GM21367 (cell line): ENCODE results near the gene UNC79.

Source experiments
- ATAC-seq: cut with Tn5 transposase; IDR thresholded peaks from one replicate; pipeline ENCODE4 v1.9.1; 2021; ENCODE audit not compliant: unreplicated experiment

Gene UNC79

DNA sequence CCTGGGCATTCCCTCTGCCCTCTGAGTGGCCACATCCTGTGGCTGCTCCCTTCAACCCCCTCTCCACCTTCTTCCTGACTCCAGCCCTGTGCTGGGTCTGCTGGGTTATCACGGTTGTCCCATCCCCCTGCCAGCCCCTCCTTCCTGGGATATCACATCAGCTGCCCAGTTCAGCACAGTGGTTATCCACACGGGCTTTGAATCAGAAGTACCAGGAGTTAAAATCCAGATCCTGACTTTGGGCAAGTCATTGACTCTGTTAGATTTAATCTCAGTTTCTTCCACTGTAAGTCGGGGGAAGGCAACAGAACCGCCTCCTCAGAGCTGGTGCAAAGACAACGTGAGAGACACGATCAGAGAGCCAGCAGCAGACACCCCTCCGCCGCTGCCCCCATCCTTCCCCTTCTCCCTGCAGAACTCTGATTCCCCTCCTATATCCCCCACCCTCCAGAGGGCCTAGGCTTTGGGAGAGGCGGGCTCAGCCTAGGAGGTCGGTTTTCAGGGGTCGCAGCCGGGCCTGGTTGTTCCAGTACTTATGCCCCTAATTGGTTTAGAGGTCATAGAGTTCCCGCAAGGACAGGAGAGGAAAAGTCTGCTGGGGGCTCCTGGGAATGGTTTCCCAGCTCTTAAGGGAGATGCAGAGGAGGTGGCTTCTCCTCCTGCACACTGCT, 315.0 kb downstream of the UNC79 start:
- no peak for ATAC-seq

DNA sequence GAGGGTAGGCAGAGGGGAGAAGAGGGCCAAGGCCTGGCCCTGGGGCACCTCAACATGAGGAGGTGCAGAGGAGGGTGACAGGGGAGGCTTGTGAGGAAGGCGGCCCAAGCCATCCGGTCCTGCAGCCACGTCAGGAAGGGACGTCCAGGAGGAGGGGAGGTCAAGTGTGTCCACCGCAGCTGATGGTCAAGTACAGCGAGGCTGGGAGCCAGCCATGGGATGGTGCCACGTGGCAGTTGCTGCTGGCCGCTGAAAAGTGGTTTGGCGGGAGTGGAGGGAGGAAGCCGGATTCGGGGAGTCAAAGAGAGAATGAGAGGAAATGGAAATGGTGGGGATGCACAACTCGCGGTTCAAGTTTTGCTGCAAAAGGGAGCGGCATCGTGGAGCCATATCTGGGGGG, 316.4 kb downstream of the UNC79 start:
- ATAC-seq, result no peak

DNA sequence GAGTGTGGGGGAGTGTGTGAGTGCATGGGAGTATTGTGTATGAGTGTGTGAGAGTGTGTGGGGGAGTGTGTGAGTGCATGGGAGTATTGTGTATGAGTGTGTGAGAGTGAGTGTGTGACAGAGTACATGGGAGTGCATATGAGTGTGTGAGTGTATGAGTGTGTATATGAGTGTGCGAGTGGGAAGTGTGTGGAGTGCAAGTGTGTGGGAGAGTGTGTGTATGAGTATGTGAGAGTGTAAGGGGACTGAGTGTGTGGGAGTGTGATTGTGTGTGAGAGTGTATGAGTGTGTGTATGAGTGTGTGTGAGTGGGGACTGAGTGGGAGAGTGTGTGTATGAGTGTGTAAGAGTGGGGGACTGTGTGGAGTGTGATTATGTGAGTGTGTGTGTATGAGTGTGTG, 316.8 kb downstream of the UNC79 start:
- no peak for ATAC-seq

DNA sequence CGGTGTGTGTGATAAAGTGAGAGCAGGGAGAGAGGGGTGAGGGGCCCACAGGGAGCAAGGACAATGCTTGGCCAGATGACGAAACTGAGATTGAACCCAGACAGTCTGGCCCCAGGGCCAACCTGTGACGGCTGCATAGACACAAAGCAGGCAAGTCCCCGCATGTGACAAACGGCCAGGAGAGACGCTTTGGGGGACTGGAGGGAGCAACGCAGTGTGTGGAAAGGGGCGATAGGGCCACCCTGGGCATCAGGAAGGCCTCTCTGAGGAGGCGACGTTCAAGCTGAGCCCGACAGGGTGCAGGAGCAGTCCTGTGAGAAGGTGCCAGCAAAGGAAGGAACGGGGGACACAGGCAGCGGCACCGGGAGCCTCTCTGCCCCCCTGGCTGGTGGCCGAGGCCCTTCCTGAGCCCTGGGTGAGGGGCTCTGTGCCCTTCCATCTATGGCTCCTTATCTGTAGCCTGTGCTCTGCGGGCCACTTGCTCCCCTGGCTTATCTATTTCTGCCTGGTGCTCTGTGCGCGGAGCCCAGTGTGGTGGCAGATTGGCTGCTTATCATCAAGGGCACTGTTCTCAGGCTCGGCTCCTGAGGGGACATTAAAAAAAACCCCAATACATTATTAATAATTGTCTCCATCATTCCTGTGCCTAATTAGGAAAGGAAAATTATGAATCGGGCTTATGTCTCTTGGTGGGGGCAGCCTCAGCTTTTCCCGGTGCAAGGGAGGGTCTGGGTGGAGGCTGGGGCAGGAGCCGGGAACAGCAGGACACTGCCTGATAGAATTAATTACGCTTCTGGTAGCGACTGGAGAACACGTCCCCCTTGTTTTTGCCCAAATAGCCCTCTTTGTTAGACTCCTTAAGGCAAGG, 317.7 kb downstream of the UNC79 start:
- ATAC-seq, result no peak

DNA sequence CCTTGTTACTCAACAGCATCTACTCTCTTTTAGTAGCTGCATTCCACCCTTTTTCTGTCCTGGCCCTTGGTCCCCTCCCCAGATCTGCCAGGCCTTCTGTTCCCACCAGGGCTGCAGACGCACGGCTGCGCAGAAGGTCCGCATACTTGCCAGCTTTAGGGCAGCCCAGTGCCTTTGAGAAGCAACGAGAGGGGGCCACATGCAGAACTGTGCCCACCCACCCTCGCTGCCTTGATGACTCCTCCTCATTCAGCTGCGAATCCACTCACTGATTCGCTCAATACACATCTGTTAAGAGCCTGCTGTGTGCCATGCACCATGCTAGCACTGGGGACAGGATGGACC, 318.3 kb downstream of the UNC79 start:
- ATAC-seq, result no peak

DNA sequence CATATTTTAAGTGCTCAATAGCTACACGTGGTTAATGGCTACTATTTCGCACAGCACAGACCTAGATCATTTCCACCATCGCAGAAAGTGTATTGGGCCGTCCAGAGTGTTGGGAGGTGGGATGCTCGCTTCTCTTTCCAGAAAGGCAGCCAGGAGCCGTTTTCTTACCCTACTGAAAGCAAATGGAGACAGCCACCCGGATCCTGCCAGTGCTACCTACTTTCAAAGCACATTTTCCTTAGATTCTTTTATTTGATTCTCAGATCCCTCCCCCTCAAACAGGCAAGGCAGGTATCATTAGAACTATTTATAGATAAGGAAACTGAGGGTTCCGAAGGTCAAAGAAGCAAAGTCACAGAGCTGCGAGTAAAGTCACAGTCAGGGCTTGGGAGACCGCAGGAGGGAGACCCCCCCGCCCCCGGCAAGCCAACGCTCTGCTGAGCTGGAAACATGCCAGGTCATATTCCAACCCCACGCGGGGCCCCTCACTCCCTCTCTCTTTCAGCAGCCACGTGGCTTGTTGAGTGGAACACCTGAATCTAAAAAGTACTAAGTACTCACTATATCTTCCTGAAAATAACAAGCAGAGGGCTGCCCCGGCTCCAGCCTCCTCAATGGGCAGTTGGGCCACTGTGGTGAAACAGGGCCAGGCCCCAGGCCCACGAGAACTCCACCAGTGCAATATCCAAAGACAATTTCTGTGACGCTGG, 321.4 kb downstream of the UNC79 start:
- no peak for ATAC-seq

DNA sequence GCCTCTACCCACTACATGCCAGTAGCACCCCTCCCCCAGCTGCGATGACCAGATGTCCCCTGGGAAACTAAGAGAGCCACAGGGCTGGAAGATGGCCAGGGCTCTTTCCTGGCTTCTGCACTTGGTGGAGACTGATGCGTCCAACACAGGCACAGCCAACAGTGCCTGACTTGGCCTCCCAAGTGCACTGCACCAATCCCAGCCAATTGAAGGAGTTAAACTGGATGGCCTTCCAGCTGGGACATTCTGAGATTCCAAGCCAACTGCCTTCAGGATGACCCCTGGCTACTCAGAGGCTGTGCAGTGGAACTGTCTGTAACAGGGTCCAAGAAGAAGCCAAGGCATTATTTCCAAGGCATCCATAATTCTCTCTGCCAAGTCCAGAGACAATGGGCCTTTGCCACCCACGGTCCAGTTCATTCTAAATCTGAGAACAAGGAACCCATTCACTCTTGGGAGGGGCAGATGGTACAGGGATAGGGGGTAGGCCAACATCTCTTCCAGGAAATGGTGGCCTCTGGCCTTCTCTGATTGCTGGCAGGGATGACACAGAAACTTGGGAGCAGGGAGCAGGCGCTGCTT, 322.3 kb downstream of the UNC79 start:
- no peak for ATAC-seq

DNA sequence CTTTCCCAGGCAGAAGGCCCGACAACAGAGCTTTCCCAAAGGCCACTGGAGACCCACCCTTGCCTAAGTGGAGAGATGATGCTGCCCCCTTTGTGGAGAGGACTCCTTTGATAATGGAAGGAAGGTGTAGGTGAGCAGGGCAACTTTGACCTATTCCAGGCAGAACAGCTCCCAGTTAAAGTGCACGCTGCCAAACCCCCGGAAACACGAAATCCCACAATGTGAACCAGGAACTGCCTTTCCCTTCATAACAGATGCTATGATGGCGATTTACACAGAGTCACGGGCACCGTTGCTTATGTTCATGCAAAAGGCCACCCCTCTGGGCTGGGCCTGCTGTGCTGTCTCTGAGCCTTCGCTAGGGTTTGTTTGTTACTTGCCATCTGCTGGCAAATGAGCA, 322.9 kb downstream of the UNC79 start:
- no peak for ATAC-seq

DNA sequence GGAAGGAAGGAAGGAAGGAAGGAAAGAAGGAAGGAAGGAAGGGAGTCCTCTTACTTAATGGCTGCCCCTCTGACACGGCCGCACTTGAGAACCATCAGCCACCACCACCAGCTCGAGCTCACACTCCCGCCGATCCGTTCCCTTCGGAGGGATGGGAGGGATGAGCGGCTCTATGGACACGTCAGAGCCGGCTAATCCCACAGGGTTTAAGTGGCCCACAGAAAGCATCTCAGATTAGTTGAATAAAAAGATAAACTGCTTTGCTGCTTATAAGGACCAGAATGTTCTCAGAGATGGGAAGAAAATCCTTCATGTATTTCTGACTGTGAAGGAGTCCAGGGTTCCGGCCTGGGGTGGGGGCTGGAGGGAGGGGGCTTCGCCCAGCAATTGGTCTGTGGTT, 326.5 kb downstream of the UNC79 start:
- no peak for ATAC-seq
